SU-DHL-6 (cell line): Measurements from ENCODE around the gene RBM23.

Experiments
- H2AFZ ChIP-seq: fragments of 200-600 bp; sonication (generic); 2 replicates; pipeline ENCODE4 v1.6.1; 2014; ENCODE audit warnings: low read depth, mild to moderate bottlenecking, moderate library complexity, mixed read lengths, antibody characterized with exemption, low read length; ENCODE audit not compliant: severe bottlenecking
- H3F3A ChIP-seq: fragments of 200-600 bp; shearing (Covaris generic); 2 replicates; pipeline ENCODE4 v1.6.0; 2016; ENCODE audit warnings: antibody characterized with exemption, mild to moderate bottlenecking; ENCODE audit not compliant: insufficient read depth
- H3K27ac ChIP-seq: fragments of 200-600 bp; sonication (generic); 2 replicates; pipeline ENCODE4 v1.5.1; 2016; ENCODE audit warnings: low read depth, mild to moderate bottlenecking, low read length, moderate library complexity, mixed read lengths
- H3K27me3 ChIP-seq: fragments of 200-600 bp; sonication (generic), shearing (Covaris generic); 2 replicates; pipeline ENCODE4 v1.6.0; 2014; ENCODE audit warnings: mild to moderate bottlenecking, low read length
- H3K36me3 ChIP-seq: fragments of 200-600 bp; sonication (generic); 2 replicates; pipeline ENCODE4 v1.6.1; 2014; ENCODE audit warnings: mild to moderate bottlenecking, low read length, mixed read lengths
- H3K4me2 ChIP-seq: fragments of 300-600, 200-600 bp; shearing (Covaris generic), sonication (generic); 2 replicates; pipeline ENCODE4 v1.6.0; 2014; ENCODE audit warnings: low read length, low read depth, mild to moderate bottlenecking; ENCODE audit not compliant: poor library complexity, severe bottlenecking
- H3K4me3 ChIP-seq: fragments of 200-600 bp; sonication (generic); 2 replicates; pipeline ENCODE4 v1.5.1; 2014; ENCODE audit warnings: antibody characterized with exemption, low read length, mild to moderate bottlenecking, mixed read lengths; ENCODE audit not compliant: insufficient read depth, poor library complexity, severe bottlenecking
- H3K79me2 ChIP-seq: fragments of 200-600 bp; sonication (generic); 2 replicates; pipeline ENCODE4 v1.6.1; 2014; ENCODE audit warnings: mild to moderate bottlenecking, low read length, moderate library complexity; ENCODE audit not compliant: insufficient read depth
- H3K9ac ChIP-seq: fragments of 200-600 bp; sonication (generic); 2 replicates; pipeline ENCODE4 v1.7.0; 2014; ENCODE audit warnings: mild to moderate bottlenecking, low read length
- H3K9me2 ChIP-seq: fragments of 200-600 bp; sonication (generic); replicated peaks from 2 replicates; pipeline ENCODE4 v1.6.1; 2014; ENCODE audit warnings: low read length; ENCODE audit not compliant: insufficient read depth
- H3K9me3 ChIP-seq: fragments of 200-600 bp; sonication (generic); 2 replicates; pipeline ENCODE4 v1.6.1; 2014; ENCODE audit warnings: low read length, mixed read lengths; ENCODE audit not compliant: insufficient read depth
- H4K20me1 ChIP-seq: fragments of 200-600 bp; sonication (generic); 2 replicates; pipeline ENCODE4 v1.6.1; 2014; ENCODE audit warnings: low read depth, mild to moderate bottlenecking, antibody characterized with exemption, low read length, moderate library complexity, mixed read lengths
- EZH2phosphoT487 ChIP-seq: fragments of 200-600 bp; sonication (generic), shearing (Covaris generic); conservative IDR thresholded peaks from 2 replicates; pipeline ENCODE4 v1.6.1; 2018; ENCODE audit warnings: mild to moderate bottlenecking, antibody characterized with exemption, low read length, moderate library complexity, mixed read lengths
- TF ChIP-seq, protein P1 (sequence below): fragments of 200-600 bp; sonication (generic); IDR thresholded peaks from one replicate; pipeline ENCODE4 v1.5.1; 2017; ENCODE audit warnings: antibody characterized with exemption, mild to moderate bottlenecking, low read length, moderate library complexity; ENCODE audit not compliant: insufficient read depth, poor library complexity, severe bottlenecking

Gene RBM23

DNA sequence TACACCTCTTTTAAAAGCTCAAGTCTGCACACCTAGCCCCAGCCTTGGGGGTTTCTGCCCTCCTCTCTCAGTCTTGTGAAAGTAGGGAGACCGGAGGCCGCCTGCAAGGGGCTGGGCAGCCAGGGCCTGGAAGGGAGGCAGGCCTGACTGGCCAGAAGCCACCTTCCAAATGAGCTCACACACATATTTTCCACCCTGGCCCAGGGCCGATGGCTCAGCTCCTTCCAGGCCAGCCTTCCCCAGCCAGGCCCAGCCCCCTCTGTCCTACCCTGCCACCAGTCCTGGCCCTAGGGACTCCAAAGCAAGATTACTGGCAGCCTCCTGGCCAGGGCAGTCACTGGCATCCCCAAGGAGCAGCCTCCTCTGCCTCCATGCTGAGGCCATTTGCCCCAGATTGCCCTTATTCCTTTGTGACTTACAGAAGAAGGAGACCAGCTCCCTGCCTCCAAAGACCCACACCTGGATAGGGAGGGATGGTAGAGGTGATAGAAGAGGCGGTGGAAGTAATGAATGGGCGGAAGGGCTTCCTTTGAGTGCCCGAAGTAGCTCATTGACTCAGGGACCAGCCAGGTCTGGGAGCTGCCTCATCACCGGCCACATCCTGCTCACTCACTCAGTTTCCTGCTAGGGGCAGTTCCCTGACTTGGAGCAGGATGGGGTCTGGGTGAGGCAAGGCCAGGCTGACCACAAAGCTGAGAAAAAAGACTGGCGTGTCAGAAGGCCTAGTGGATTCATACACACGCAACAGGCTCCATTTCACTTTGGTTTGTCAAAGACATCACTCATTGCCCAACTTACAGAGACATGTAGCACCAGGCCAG is 67.8 kb downstream of the RBM23 start:
- 0 out of 2 replicates have a peak, but pooled peaks cover 3% of the 10 kb centered on the region for H3F3A ChIP-seq
- H4K20me1 ChIP-seq = no peaks in the 10 kb centered on the region
- TF ChIP-seq, protein P1, sequence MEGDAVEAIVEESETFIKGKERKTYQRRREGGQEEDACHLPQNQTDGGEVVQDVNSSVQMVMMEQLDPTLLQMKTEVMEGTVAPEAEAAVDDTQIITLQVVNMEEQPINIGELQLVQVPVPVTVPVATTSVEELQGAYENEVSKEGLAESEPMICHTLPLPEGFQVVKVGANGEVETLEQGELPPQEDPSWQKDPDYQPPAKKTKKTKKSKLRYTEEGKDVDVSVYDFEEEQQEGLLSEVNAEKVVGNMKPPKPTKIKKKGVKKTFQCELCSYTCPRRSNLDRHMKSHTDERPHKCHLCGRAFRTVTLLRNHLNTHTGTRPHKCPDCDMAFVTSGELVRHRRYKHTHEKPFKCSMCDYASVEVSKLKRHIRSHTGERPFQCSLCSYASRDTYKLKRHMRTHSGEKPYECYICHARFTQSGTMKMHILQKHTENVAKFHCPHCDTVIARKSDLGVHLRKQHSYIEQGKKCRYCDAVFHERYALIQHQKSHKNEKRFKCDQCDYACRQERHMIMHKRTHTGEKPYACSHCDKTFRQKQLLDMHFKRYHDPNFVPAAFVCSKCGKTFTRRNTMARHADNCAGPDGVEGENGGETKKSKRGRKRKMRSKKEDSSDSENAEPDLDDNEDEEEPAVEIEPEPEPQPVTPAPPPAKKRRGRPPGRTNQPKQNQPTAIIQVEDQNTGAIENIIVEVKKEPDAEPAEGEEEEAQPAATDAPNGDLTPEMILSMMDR = no peak
- no peak for TF ChIP-seq EZH2phosphoT487
- H3K9me2 ChIP-seq = no peaks in the 10 kb centered on the region
- no peak overlapping the region for H3K4me3 ChIP-seq
- no peaks in the 10 kb centered on the region for H3K9me3 ChIP-seq
- no peak overlapping the region for H3K27ac ChIP-seq
- H3K79me2 ChIP-seq = no peaks in the 10 kb centered on the region
- H3K4me2 ChIP-seq = no peak overlapping the region
- no peaks in the 10 kb centered on the region for H3K36me3 ChIP-seq
- H3K9ac ChIP-seq = no peak overlapping the region
- no peaks in the 10 kb centered on the region for H3K27me3 ChIP-seq
- no peak overlapping the region for H2AFZ ChIP-seq

DNA sequence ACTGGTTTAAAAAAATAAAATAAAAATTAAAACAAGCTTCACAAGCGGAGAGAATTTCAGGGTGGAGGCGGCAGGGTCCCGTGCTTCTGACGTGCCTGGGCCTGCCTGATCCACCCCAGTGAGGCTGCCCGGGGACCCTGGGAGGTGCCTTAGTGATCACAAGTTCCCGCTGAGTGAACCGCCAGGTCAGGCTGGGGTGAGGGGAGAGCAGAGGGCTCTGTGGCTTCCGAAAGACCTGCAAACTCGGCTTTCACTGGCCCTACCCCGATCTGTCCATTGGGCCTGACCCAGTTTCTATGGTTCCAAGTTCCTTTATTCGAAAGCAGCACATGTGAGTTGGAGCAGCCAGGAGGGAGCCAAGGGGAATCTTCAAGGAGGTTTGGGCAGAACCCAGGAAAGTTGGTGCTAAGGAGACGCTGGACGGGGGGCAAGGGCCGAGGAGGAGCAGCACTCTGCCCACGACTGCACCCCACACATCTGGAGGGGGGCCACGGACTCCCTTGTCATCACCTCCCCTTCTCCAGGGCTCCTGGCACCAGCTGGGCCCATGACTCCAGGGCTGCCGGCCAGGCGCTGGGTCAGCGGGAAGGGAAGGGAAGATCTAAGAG is 69.6 kb downstream of the RBM23 start:
- no peaks in the 10 kb centered on the region for H3K27me3 ChIP-seq
- H3F3A ChIP-seq = 0 out of 2 replicates have a peak, but pooled peaks cover 3% of the 10 kb centered on the region
- no peaks in the 10 kb centered on the region for H4K20me1 ChIP-seq
- H3K36me3 ChIP-seq = no peaks in the 10 kb centered on the region
- TF ChIP-seq EZH2phosphoT487 = no peak
- TF ChIP-seq, protein P1 = no peak
- no peaks in the 10 kb centered on the region for H3K9me3 ChIP-seq
- no peak overlapping the region for H3K4me2 ChIP-seq
- no peak overlapping the region for H3K4me3 ChIP-seq
- no peak overlapping the region for H3K9ac ChIP-seq
- no peak overlapping the region for H3K27ac ChIP-seq
- H2AFZ ChIP-seq = no peak overlapping the region
- H3K9me2 ChIP-seq = no peaks in the 10 kb centered on the region
- H3K79me2 ChIP-seq = no peaks in the 10 kb centered on the region

DNA sequence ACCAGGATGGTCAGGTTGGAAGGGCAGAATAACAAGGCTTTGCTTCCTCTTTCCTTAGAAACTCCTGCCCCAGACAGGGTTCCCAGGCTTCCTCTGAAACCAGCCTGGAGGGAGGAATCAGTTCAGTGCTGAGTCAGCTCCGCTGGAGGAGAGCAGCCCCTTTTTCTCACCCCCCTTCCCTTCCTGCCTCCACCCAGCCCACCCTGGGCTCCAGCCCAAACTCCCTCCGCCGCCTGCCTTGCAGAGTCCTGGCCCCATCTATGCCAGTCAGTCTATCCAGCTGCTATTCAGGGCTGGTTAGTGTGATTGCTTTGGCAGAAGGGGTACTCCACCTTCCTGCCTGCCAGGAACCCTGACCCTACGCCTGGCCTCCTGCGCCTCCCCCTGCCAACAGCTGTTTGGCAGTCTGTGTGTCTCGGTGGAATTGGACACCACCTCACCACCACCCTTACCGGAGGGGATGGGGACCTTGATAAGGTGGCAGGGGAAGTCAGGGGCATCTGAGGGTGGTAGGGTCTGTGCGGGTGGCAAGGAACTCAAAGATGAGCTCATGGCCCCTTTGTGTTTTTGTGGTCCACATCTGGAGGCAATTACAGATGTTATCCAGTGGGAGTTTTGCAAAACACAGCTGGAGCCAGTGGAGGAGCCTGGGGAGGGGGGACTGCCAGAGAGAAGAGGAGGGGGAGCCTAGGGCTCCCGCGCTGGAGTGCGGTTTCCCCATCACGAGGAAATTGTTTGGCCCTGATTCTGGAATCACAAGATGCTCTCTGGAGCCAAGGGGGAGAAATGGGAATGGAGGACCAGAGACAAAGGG is 70.4 kb downstream of the RBM23 start:
- H3K9me3 ChIP-seq = no peaks in the 10 kb centered on the region
- no peak overlapping the region for H3K9ac ChIP-seq
- H3K79me2 ChIP-seq = no peaks in the 10 kb centered on the region
- no peaks in the 10 kb centered on the region for H4K20me1 ChIP-seq
- no peaks in the 10 kb centered on the region for H3F3A ChIP-seq
- no peak overlapping the region for H3K4me2 ChIP-seq
- H3K36me3 ChIP-seq = no peaks in the 10 kb centered on the region
- H3K27me3 ChIP-seq = no peaks in the 10 kb centered on the region
- no peak overlapping the region for H2AFZ ChIP-seq
- no peak overlapping the region for H3K4me3 ChIP-seq
- H3K27ac ChIP-seq = no peak overlapping the region
- no peaks in the 10 kb centered on the region for H3K9me2 ChIP-seq
- no peak for TF ChIP-seq EZH2phosphoT487
- TF ChIP-seq, protein P1 = no peak
